GM12878 (cell line): ENCODE data around the gene VGLL4. TPM values are rescaled to one million over a fixed set of nuclear protein-coding genes. Genes with fewer than 3 reads are reported as not detected.

ENCODE experiments used
- ATAC-seq: fragments of 200-7000 bp; cut with Tn5 transposase; 3 replicates; pipeline ENCODE4 v1.9.1; 2020; ENCODE audit warnings: mild to moderate bottlenecking, moderate library complexity
- BruUV-seq: library from RNA; stranded (reverse); fragments of 400-500 nt; replicated peaks from 2 replicates; lab custom pipeline; 2021; lab: Mats Ljungman, UMichigan
- CTCF ChIA-PET: fragments of 300-600 bp; sonication (Branson Sonifier 250); formaldehyde crosslinking; extraction: SDS; loops from one replicate; lab custom pipeline; 2021; ENCODE audit warnings: inconsistent platforms; lab: Yijun Ruan, JAX
- POLR2A ChIA-PET: fragments of 350-600 bp; formaldehyde crosslinking; extraction: SDS; loops from one replicate; lab custom pipeline; 2021; ENCODE audit warnings: inconsistent platforms; lab: Charles Lee
- RAD21 ChIA-PET: fragments of 300-600 bp; sonication (Branson Sonifier 250); formaldehyde crosslinking; loops from one replicate; lab custom pipeline; 2023; ENCODE audit warnings: antibody characterized with exemption; ENCODE audit not compliant: unreplicated experiment; lab: Charles Lee
- SMC1A ChIA-PET: fragments of 300-600 bp; sonication (Branson Sonifier 250); formaldehyde crosslinking; loops from one replicate; lab custom pipeline; 2023; ENCODE audit not compliant: unreplicated experiment, uncharacterized antibody; lab: Charles Lee
- DNase-seq: peaks from one replicate; pipeline ENCODE4 v3.0.0-alpha.2; 2011; ENCODE audit warnings: low read depth, low spot score
- FAIRE-seq: peaks from 3 replicates; lab custom pipeline; 2011; peaks lifted over from hg19 to GRCh38; lab: Jason Lieb, UNC
- H2AFZ ChIP-seq: 2 replicates; pipeline ENCODE4 v1.6.0; 2011; ENCODE audit warnings: low read depth, low read length, control low read depth; ENCODE audit not compliant: control insufficient read depth
- H3K27ac ChIP-seq: 2 replicates; pipeline ENCODE4 v1.5.1; 2011; ENCODE audit warnings: control low read depth; ENCODE audit not compliant: control insufficient read depth, insufficient read depth
- H3K27me3 ChIP-seq, 2 experiments: replicated peaks in 1 of 2; 2 replicates each; pipeline versions ENCODE4 v1.6.0 to v1.6.1; 2011; ENCODE audit warnings: low read length in 1 of 2; ENCODE audit not compliant: control insufficient read depth in 2 of 2, insufficient read depth in 2 of 2
- H3K36me3 ChIP-seq, 2 experiments: 2 replicates each; pipeline ENCODE4 v1.5.1; 2011; ENCODE audit warnings: low read length in 1 of 2; ENCODE audit not compliant: control insufficient read depth in 2 of 2, insufficient read depth in 2 of 2
- H3K4me1 ChIP-seq: 2 replicates; pipeline ENCODE4 v1.6.1; 2011; ENCODE audit warnings: mild to moderate bottlenecking, low read length, moderate library complexity, mixed read lengths; ENCODE audit not compliant: control insufficient read depth, insufficient read depth
- H3K4me2 ChIP-seq: 2 replicates; pipeline ENCODE4 v1.6.0; 2011; ENCODE audit warnings: control low read depth; ENCODE audit not compliant: control insufficient read depth, insufficient read depth
- H3K4me3 ChIP-seq: fragments of 200-600 bp; sonication (generic); 2 replicates; pipeline ENCODE4 v1.5.1; 2016
- H3K79me2 ChIP-seq: 2 replicates; pipeline ENCODE4 v1.6.0; 2011; ENCODE audit warnings: low read length; ENCODE audit not compliant: control insufficient read depth, insufficient read depth
- H3K9ac ChIP-seq: 2 replicates; pipeline ENCODE4 v1.8.0; 2011; ENCODE audit warnings: low read length, control low read depth, mixed read lengths; ENCODE audit not compliant: control insufficient read depth, insufficient read depth
- H3K9me3 ChIP-seq: replicated peaks from 3 replicates; pipeline ENCODE4 v1.5.1; 2011; ENCODE audit warnings: mild to moderate bottlenecking, low read length; ENCODE audit not compliant: control insufficient read depth, insufficient read depth
- H4K20me1 ChIP-seq: 2 replicates; pipeline ENCODE4 v1.6.0; 2011; ENCODE audit not compliant: control insufficient read depth, insufficient read depth
- JUND ChIP-seq: IDR thresholded peaks from 2 replicates; pipeline ENCODE4 v1.6.1; 2012; ENCODE audit warnings: low read depth, mild to moderate bottlenecking, low read length, improper control_type of control experiment, moderate library complexity
- KAT2A ChIP-seq: conservative IDR thresholded peaks from 2 replicates; pipeline ENCODE4 v1.6.1; 2011; ENCODE audit warnings: low read depth, low read length; ENCODE audit not compliant: control insufficient read depth
- MEF2B ChIP-seq: fragments of 450-650 bp; IDR thresholded peaks from 2 replicates; pipeline ENCODE4 v1.6.1; 2018; ENCODE audit warnings: mild to moderate bottlenecking, moderate library complexity; ENCODE audit not compliant: partially characterized antibody, poor library complexity, severe bottlenecking
- POLR2A ChIP-seq: IDR thresholded peaks from 2 replicates; pipeline ENCODE4 v1.6.1; 2011; ENCODE audit warnings: low read depth, mild to moderate bottlenecking, low read length
- WGBS: methylation state at CpG from one replicate; pipeline ENCODE4 v1.1.6; 2016; ENCODE audit warnings: low lambda C conversion rate; ENCODE audit not compliant: insufficient replicate concordance, insufficient coverage; ENCODE audit errors: missing lambda C conversion rate; 5-methylcytosine and 5-hydroxymethylcytosine counted together
- in situ Hi-C: fragments of 300-500 bp; cut with MboI; formaldehyde crosslinking; loops from 9 replicates; pipeline ENCODE4 v1.14.3; 2018; ENCODE audit warnings: mixed read lengths
- intact Hi-C: fragments of 100-400 bp; cut with micrococcal nuclease; formaldehyde crosslinking; loops from one replicate; pipeline ENCODE4 v1.14.2; 2022; ENCODE audit not compliant: unreplicated experiment
- polyA plus RNA-seq, 11 experiments: library from polyadenylated mRNA; depleted of rRNA in 4 of 11; unstranded in 6 of 11; stranded (reverse) in 5 of 11; fragments of >200 nt; fragmentation: Nextera tagmentation in 4 of 11; fragmentation: Illumina TruSeq in 1 of 11; extraction: Ambion mirVana in 4 of 11; extraction: Trizol in 1 of 11; gene quantifications; 1 replicate in 1 of 11; 2 replicates in 10 of 11; pipeline versions ENCODE4 v1.2.1 to v1.2.3, GENCODE V29; 2011 to 2016; ENCODE audit warnings: inconsistent platforms in 2 of 11, missing spikeins in 2 of 11, low read depth in 1 of 11
- total RNA-seq, 4 experiments: library from RNA; depleted of rRNA in 3 of 4; stranded (reverse); fragments of >200 nt in 3 of 4; fragmentation: Illumina TruSeq in 1 of 4; extraction: Trizol in 1 of 4; gene quantifications; 2 replicates each; pipeline versions ENCODE4 v1.2.1 to v1.2.3, GENCODE V29; 2013 to 2021
- TF ChIP-seq, protein P1 (sequence below), 3 experiments: IDR thresholded peaks in 2 of 3; conservative IDR thresholded peaks in 1 of 3; 2 replicates each; pipeline ENCODE4 v1.5.1; 2011; ENCODE audit warnings: low read depth in 3 of 3, low read length in 3 of 3, mild to moderate bottlenecking in 3 of 3, control low read depth in 2 of 3, moderate library complexity in 2 of 3, inconsistent platforms in 1 of 3, mixed read lengths in 1 of 3; ENCODE audit not compliant: control insufficient read depth in 2 of 3, insufficient read depth in 1 of 3; ENCODE audit errors: extremely low read depth in 1 of 3

Gene VGLL4
- total and polyA plus RNA-seq, 10 of the 15 experiments (the other 5 are each of a cell fraction or from before 2014, with no cell fraction given): 0.44 to 38.1 (median 16.1) TPM

DNA sequence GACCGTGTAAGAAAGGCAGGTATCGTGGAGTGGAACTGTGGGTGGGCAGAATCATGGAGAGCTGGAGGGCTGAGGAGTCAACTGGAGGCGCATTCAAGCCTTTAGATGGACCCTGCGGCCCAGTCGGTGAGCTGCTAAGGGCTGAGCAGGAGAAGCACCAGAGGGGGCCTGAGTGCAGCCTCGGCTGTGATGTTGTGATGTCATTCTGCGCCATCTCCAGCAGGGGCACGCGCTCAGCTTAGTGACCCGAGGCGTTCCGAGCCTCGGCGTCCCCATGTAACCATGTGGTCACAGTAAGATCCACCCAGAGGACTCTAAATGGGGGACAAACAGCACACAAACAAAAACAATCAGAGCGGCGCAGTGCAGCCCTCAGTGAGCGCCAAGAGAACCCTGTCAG is 76.8 kb downstream of the VGLL4 start:
- Histone ChIP-seq H3K79me2 (peaks cover 1% of the 10 kb centered on the region), H3K4me1 (no peaks in the 10 kb centered on the region), H3K4me2 (no peak overlapping the region), H3K36me3 (peaks cover 15 to 19% of the 10 kb centered on the region in 2 experiments; a peak in 3 of 4 replicates), H2AFZ (no peak overlapping the region), H3K9me3 (no peaks in the 10 kb centered on the region), H3K27ac (no peak overlapping the region), H3K27me3 (no peaks in the 10 kb centered on the region), H3K4me3 (no peak overlapping the region), H4K20me1 (no peaks in the 10 kb centered on the region; the same call in 1 of the 2 replicates), H3K9ac (no peak overlapping the region)
- TF ChIP-seq JUND (no peak), KAT2A (no peak)
- TF ChIP-seq, protein P1, sequence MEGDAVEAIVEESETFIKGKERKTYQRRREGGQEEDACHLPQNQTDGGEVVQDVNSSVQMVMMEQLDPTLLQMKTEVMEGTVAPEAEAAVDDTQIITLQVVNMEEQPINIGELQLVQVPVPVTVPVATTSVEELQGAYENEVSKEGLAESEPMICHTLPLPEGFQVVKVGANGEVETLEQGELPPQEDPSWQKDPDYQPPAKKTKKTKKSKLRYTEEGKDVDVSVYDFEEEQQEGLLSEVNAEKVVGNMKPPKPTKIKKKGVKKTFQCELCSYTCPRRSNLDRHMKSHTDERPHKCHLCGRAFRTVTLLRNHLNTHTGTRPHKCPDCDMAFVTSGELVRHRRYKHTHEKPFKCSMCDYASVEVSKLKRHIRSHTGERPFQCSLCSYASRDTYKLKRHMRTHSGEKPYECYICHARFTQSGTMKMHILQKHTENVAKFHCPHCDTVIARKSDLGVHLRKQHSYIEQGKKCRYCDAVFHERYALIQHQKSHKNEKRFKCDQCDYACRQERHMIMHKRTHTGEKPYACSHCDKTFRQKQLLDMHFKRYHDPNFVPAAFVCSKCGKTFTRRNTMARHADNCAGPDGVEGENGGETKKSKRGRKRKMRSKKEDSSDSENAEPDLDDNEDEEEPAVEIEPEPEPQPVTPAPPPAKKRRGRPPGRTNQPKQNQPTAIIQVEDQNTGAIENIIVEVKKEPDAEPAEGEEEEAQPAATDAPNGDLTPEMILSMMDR (IDR thresholded peaks at IDR 0.05 in 2 of 3, conservative IDR thresholded peaks at IDR 0.05 in 1 of 3; ENCODE audit: control insufficient read depth in 2 of 3, extremely low read depth in 1 of 3, insufficient read depth in 1 of 3, low read depth in 3 of 3, low read length in 3 of 3): 0 out of 6 replicates have a peak, but pooled peaks of 1 of the 3 experiments have one; percentile 5
- WGBS: 92% methylated on average over 16 of the region's 17 CpGs
- SMC1A ChIA-PET: interaction anchor here (1.1 kb wide), 1 partner anchor 85 kb away, joined by 3 read pairs; no protein-coding TSS in a partner anchor
- no TSS peak for BruUV-seq
- CTCF ChIA-PET: no interaction called here
- FAIRE-seq: no peak
- POLR2A ChIA-PET: no interaction called here
- intact Hi-C loops (no loop called here), in situ Hi-C loops (no loop called here)
- no peak for DNase-seq
- RAD21 ChIA-PET: no interaction called here
- ATAC-seq: no peak

DNA sequence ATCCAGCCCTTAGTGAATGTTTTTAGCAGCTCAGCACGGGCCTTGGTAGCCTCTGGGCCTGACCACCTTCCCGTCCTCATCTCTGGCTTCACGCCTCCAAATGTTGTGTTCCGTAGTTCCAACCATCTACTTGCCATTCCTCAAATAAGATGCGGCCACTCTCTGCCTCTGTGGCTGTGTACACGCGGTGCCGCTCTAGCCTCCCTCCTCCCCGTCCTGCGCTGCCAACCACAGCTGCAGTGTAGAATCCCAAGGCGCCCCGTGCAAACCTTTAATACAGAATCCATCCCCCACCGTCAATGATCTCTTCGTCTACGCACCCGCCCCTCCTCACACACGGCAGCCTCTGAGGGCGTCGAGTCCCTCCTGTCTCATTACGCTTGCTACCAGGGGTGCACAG is 77.2 kb downstream of the VGLL4 start:
- H3K36me3 ChIP-seq: peaks cover 15 to 19% of the 10 kb centered on the region in 2 experiments; a peak in 3 of 4 replicates
- POLR2A ChIA-PET: no interaction called here
- WGBS: 98% methylated on average over 20 of the region's 20 CpGs
- in situ Hi-C loops: no loop called here
- H3K9me3 ChIP-seq: no peaks in the 10 kb centered on the region
- RAD21 ChIA-PET: no interaction called here
- H3K9ac ChIP-seq: no peak overlapping the region
- no peak for ATAC-seq
- SMC1A ChIA-PET: interaction anchor here (1.1 kb wide), 1 partner anchor 85 kb away, joined by 3 read pairs; no protein-coding TSS in a partner anchor
- BruUV-seq: no TSS peak
- TF ChIP-seq POLR2A (0 out of 2 replicates have a peak, but pooled peaks have one; percentile 26), MEF2B (no peak)
- no peak overlapping the region for H3K4me3 ChIP-seq
- intact Hi-C loops: no loop called here
- no peak for DNase-seq
- no peak overlapping the region for H2AFZ ChIP-seq
- no peaks in the 10 kb centered on the region; the same call in 1 of the 2 replicates for H4K20me1 ChIP-seq
- H3K27me3 ChIP-seq: no peaks in the 10 kb centered on the region
- H3K4me1 ChIP-seq: no peaks in the 10 kb centered on the region
- no peak overlapping the region for H3K27ac ChIP-seq
- H3K4me2 ChIP-seq: no peak overlapping the region
- FAIRE-seq: no peak
- peaks cover 1% of the 10 kb centered on the region for H3K79me2 ChIP-seq
- CTCF ChIA-PET: no interaction called here
